NOMO-1 (cell line): Measurements from ENCODE around the gene MID2.
"Not testable (repeated sequence)": the region's sequence is repeated elsewhere in the genome, so short reads cannot be mapped to it uniquely, and the experiment has no call there.

Experiments used
- DNase-seq, 2 experiments: peaks; one replicate each; lab custom pipeline; 2025; ENCODE audit not compliant: unreplicated experiment in 2 of 2; lab: John Stamatoyannopoulos, UW

Gene MID2

DNA sequence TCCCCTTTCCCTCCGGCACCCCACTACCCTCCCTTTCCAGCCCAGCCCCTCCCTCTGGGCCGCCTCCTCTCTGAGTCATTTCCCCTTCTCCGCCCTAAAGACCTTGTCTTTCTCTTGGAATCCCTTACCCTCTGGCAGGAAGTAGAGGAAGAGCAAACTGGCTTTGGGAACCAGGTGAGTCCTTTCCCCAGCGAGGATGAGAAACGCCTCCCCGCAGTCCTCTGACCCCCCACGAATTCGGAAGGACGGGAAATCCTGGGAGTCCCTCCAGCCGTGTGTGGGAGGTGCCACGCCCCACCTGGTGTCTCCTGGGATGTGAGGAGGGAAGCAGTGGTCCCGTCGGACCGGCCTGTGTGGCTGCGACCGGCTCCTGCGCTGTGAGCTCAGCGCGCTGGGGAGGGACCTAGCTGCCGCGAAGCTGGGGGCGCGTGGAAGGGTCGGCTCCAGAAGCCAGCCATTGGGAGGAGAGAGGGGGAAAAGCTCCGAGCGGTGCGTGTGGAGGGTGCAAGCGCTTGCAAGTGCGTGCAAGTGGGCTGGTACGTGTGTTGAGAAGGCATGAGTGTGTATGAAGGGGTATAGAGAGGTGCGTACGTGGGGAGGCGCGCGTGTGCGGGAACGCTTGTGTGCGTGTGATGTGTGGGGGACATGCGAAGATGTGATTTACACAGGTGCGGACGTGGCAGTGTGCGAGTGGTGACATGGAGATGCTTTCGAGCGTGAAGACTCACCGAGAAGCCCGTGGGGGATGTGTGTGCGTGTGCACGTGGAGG, 110.2 kb downstream of the MID2 start:
- no peak for DNase-seq

DNA sequence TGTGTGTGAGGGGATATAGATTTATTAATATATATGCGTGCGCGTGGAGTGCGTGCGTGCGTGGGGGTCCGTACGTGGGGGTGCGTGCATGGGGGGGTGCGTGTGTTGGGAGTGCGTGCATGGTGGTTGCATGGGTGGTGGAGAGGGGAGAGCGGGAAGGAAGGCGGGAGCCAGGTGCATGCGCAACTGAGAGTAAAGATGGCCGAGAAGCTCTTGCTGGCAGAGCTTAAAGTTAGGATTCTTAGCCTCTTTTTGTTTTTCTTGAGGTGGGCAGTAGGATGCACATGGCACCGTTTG, 110.7 kb downstream of the MID2 start:
- no peak for DNase-seq

DNA sequence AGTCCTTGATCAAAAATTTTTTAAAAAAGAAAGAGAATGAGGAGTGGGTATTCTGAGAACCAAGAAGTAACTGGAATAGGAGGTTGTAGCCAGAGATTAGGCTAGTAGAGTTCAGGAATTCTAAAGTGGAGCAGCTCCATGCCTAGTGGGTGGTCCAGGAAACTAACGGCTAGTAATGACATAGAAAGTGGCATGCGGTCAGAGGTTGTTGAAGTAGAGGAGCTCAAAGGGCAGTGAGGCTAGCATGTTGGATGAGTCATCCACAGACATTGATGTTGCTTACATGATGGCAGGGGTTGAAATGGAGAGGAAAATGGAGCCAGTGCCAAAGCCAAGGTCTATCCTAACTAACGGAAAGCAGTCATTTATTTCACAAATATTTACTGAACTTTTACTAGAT, 114.4 kb downstream of the MID2 start:
- no peak for DNase-seq

DNA sequence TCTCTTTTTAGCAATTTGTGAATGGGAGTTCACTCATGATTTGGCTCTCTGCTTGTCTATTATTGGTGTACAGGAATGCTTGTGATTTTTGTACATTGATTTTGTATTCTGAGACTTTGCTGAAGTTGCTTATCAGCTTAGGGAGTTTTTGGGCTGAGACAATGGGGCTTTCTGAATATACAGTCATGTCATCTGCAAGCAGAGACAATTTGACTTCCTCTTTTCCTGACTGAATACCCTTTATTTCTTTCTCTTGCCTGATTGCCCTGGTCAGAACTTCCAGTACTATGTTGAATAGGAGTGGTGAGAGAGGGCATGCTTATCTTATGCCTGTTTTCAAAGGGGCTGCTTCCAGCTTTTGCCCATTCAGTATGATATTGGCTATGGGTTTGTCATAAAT, 129.7 kb downstream of the MID2 start:
- DNase-seq: not testable (repeated sequence)

- no peak for DNase-seq
Measured at GRCh38 chrX:107968623-107969022, 143.0 kb downstream of the MID2 start.

DNA sequence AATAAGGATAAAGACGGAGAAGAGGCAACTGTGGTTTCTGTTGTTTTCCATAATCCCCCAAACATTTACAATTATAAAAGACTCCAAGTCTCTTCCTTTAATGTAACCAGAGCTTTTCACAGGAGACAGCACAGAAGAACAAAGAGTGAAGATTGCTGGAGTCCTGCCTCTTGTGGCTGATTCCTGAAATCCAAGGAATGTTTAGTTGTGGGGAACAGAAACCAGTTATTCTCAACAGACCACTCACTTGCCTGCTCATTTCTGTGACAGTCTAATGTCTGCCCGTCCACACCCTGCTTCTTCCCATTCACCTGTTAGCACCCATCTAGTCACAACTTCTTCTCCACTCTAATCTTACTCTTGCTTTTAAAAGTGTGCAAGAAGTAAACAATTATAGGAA, 144.4 kb downstream of the MID2 start:
- no peak for DNase-seq

DNA sequence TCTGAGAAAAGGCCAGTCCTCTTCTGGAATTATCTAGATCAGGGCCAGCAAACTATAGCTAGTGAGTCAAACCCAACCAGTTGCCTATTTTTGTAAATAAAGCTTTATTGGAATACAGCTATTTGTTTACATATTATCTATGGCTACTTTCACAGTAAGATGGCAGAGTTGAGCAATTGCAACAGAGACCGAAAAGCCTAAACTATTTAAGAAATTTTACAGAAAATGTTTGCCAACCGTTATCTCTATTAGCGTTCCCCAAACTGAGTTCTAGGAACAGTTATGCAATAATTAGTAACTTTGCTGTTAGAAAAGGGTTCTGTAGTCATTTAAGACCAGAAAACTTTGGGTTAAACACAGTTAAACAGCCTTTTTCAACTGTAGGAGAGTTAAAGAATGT, 146.0 kb downstream of the MID2 start:
- DNase-seq: no peak
